NCI-H1930 (cell line): ENCODE data around the gene UBL3.

Source experiments
- DNase-seq, 2 experiments: peaks; one replicate each; lab custom pipeline; 2025; lab: John Stamatoyannopoulos, UW

UBL3 gene

DNA sequence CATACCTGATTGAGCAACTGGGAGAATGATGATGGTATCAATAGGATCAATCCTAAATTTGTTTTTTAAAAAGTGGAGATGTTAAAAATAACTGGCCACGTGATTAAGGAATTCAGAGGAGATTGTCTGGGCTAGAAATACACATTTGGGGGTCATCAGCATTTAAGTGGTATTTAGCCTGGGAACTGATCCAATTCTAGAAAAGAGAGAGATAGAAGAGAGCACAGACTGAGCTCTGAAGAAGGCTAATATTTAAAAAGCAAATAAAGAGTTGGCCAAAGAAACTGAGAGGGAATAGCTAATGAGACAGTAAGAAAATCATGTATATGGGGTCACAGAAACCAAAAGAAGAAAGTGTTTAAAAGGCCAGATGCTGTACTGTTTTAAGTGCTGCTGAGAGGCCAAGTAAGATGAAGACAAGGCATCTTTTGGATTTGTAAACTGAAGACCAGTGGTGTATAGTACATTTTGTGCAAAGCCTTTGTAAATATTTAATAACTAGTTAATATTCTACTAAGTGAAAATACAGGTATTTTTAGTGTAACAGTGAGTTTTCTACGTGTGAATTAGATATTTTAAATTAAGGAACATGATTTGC is 40.2 kb downstream of the UBL3 start:
- DNase-seq: no peak

DNA sequence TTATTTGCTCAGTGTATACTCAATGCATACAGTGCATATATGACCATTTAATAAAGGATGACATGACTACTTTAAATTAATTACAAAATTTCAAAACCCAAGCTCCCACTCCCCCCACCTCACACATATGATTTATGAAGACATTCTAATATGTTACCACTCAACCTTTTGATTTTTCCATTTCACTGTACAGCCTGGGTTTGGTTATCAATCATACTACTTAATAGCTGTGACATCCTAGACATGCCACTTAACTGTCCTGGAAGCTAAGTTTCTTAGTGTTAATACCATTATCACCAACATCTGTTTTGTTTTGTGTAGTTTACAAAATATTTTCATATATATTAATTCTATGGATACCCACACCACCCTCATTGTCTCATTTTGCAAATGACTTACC is 42.2 kb downstream of the UBL3 start:
- no peak for DNase-seq

DNA sequence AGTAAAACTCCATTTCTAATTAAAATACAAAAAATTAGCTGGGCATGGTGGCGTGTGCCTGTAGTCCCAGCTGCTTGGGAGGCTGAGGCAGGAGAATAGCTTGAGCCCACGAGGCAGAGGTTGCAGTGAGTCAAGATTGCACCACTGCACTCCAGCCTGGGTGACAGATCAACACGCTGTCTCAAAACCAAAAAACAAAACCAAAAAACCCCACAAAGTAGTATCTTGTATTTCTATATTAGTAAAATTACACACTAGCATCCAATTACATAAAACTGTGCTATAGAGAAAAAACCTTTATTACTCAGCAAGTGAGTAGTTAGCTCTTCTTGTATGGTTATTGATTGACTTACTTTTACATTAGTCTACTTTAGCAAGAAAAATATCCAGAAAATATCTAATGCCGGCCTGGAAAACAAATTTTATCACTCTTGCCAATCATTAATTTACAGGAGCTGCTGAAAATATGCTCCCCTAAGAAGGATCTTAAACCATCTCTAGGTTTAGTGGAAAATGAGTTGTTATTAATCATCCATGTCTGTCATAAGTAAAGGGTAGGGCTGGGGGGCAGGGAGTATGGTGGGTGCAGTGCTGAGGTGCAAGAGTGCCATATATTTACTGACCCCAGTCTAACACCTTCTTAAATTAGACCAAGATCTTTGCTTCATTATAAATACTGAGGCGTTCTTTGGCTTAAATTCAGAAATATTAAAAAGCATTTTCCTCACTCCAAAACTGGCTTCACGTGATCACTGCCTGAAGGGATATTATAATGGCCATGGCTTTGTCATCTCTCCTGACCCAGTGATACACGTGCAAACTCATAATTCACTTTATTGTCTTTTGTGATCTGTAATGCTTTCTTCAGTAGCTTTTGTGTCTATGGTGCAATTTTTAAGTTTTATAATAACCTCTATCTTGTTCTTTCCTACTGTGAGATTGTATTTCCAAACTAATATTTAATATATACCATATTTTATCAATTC is 44.1 kb downstream of the UBL3 start:
- DNase-seq: no peak

DNA sequence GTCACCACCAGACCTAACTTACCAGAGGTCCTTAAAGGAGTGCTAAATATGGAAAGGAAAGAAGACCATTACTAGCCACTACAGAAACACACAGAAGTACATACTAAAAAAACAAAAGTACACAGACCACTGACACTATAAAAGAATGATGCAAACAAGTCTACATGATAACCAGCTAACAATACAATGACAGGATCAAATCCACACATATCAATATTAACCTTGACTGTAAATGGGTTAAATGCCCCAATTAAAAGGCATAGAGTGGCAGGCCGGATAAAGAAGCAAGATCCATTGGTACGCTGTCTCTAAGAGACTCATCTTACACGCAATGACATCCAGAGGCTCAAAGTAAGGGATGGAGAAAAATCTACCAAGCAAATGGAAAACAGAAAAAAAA is 47.2 kb downstream of the UBL3 start:
- DNase-seq: no peak

- DNase-seq: no peak
These were observed 47.8 kb downstream of the UBL3 start for GRCh38 chr13:29802621-29803020.

DNA sequence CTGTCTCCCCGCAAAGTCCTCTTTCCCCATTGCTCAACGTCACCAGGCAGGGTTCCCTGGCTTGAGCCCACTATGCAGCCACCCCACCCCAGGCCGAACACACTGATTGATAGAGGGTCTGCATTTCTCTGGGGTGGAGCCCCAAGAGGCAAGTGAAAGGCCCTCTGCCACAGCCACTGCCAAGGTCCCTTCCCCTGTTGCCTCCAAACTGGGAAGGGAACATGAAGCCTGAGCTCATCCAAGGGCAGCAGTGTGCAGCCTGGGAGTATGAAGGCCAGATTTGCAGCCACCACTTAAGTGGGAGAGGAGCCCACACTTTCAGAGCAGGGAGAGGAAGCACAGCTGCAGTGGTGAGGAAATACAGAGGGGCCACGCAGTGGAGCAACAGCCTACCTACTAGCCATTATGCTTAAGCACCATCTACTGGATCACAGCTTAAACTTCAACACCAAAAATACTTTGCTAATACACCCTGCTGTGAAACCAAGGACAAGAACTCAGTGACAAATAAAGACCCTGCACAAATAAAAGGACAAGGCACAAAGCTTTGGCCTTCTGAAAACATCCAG is 48.6 kb downstream of the UBL3 start:
- DNase-seq: no peak

DNA sequence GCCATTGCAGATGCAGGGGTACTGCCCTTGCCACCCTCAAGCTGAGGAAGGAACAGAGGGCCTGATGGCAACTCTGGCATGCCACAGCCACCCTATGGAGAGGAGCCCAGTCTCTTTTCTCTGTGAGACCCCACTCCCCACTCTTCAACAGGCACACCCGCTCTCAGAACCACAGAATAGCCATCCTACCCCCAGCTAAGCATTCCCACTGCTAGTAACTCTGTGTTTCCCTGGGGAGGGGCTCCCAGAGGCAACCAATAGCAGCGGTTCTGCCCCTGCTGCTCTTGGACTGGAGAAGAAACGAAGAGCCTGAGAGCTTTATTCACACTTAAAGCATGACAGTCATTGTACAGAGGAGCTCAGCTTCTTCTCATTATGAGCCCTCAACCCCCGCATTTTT is 49.3 kb downstream of the UBL3 start:
- DNase-seq: no peak

DNA sequence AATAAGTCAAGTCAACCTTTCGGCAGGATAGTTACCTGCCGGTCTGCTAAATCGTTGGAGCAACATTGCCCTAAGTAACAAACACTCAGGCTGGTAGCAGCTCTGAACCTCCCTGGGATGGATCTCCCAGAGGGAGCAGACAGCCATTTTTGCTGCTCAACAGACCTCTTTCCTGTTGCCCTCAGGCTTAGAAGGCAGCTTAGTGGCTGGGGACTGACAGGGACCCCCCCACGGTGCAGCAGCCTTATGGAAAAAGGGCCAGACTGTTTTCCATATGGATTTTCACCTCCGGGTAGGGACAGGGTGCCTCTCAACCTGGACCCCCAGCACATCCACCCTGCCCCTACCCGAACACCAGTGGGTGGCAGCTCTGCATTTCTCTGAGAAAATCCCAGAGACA is 49.7 kb downstream of the UBL3 start:
- DNase-seq: no peak

GRCh38 chr13:29799041-29799440 is 51.4 kb downstream of the UBL3 start:
- no peak for DNase-seq

DNA sequence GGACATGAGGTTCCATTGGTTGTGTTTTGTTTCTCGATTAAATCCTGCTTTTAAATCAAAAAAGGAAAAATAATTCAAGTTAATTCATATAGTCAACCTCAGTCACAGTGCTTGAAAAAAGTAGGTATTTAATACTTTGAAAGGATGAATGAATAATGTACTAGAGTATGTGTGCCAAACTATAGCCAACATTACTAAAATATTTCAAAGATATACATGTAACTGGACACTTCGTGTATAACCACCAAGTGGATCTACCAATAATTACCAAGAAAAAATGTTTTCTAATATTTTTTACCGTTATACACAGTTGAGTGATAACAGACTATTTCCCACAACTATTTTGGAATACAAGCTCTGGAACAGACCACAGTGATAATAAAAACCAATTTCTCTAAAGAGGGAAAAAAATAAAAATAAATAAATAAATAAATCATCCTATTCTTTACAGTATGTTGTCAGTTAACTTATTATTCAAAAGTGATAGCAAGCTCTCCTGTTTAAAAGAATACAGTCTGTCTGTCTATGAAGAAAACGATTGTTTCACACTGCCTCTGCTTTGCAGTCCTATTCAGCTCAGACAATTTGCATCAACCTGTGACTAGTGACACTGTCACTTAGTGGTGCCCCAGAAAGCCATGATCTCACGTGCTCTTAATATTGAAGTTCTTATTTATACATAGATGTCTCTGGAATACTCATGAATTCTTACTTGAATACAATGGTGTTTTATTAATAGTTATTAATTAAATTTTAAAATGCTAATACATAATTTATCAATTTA is 58.2 kb downstream of the UBL3 start:
- no peak for DNase-seq

DNA sequence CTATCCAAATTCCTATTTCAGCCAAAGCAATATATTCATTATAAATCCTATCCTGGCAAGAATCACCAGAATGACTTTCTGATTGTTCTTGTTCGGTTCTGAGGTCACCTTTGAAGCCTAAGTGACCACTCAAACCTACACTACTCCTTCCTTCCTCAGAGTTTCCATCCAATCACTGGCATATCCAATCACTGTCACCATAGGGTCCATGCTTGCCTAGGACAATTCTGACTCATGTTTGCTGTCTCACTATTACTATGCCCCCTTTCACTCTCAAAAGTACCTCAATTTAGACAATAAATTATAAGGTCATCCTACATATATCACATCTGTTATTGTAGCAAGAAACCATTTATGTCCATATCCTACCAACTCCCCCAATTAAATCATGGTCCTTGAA is 58.9 kb downstream of the UBL3 start:
- no peak for DNase-seq

- DNase-seq: no peak
These were observed 63.7 kb downstream of the UBL3 start for GRCh38 chr13:29786698-29787097.

- no peak for DNase-seq
These were observed 64.4 kb downstream of the UBL3 start for GRCh38 chr13:29785978-29786377.

DNA sequence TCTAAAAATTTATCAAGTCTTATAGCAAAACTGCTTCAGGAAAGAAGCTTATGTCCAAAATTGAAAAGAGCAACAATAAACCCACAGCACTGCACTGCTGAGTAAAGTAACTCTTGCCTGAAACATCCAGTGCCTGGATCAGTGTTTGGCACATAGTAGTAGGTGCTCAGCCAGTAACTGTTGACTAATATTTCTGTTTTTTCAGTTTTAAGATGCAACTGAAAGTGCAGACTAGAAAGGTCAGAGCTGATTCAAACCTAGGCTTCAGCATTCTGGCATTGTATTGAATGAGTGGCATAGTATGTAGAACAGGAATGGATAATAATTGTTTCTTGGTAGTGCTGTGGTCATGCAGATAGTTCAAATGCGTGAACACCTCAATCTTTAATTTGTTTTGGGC is 67.6 kb downstream of the UBL3 start:
- no peak for DNase-seq

DNA sequence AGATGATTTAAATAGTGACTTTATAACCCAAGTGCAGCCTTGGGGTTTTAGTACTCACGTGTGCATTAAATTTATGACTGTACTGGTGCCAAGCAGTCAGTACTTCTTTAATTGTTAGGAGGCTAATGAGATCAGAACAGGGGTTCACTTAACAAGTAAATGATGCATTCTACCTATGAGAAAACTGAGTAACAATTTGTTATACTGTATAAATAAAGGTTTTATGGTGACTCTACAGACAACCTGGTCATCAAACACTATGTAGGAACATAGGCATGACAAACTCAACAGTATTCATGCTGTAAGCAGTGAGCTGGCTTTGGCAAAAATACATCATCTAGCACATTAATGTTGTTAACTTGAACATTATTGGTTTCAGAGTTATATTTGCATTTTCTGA is 75.6 kb downstream of the UBL3 start:
- no peak for DNase-seq

- DNase-seq: no peak
These were observed 79.2 kb downstream of the UBL3 start for GRCh38 chr13:29771247-29771646.

DNA sequence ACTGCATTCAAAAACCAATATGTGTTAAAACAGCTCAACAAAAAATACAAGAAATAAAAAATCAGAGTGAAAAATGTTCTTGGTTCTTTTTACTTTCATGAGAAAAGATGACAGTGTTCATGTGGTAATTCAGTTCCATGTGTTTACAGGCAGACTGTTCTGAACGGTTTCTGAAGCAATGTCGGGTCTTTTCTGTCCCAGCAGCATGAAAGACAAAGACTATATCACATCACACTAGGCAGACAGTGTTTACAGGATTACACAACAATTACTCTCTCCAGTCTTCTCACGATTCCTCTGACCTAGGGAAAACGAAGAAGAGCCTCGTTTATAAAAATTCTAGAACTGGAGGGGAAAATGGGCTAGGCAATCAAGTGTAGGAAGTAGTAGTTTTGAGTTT is 83.4 kb downstream of the UBL3 start:
- no peak for DNase-seq

GRCh38 chr13:29763436-29764180 is 86.8 kb downstream of the UBL3 start:
- peak in 1 of 2 experiments; percentile 21 for DNase-seq

DNA sequence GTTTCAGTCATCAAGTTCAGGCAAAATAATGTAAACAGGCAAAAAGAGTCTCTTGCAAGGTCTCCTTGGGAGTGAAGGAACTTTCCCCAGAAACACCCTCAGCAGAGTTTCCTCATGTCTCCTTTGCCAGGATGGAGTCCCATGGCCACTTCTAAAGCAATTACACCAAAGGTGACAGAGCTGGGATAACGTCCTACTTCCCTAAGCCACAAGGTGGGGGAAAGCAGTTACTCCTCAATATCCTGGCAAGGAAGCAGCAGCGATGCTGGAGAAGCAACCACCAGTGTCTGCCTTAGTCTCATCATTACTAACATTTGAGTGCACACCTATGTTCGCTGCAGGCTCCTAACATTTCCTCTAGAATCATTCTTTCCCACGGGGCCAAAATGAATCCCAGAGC is 88.6 kb downstream of the UBL3 start:
- DNase-seq: no peak

GRCh38 chr13:29761160-29761559 is 89.3 kb downstream of the UBL3 start:
- DNase-seq: no peak

DNA sequence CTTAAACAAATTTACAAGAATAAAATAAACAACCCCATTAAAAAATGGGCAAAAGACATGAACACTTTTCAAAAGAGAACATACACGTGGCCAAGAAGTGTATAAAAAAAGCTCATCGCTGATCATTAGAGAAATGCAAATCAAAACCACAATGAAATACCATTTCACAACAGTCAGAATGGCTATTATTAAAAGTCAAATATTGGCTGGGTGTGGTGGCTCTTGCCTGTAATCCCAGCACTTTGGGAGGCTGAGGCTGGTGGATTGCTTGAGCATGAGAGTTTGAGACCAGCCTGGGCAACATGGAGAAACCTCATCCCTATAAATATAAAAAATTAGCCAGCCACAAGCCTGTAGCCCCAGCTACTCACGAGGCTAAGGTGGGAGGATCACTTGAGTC is 89.9 kb downstream of the UBL3 start:
- no peak for DNase-seq
